GM21786 (cell line): Measurements from ENCODE around the gene HOTAIR.

ENCODE experiments used
- ATAC-seq: cut with Tn5 transposase; IDR thresholded peaks from one replicate; pipeline ENCODE4 v1.9.1; 2021; ENCODE audit not compliant: unreplicated experiment

HOTAIR gene

DNA sequence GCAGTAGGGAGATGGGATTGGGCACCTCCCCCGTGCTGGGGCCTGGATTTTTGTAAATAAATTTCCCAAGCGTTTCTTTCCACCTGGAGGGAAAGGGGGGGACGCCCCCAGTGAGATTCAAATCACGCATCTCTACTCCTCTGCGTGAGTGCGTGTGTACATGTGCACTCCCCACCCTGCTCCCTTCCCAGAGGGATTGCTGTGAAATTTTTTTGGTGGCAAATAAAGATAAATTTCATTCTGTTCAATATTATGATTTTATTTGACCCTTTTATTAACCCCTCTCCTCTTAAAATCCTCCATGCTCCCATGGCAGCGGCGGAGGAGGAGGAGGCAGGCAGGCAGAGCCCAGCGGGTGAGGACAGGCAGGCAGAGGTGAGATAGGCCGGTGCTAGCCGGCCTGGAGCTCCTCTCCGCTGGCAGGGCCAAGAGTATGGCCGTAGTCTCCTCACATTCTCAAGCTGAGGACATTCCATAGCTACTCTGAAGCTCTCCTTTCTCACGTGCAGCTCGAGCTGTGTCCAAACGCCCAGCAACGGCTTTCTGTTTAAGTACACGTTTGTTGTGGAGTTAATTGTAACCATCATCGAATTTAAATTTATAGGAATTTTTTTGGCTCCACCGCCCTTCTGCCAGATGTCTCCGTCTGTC, 1.5 kb upstream of the HOTAIR start:
- no peak for ATAC-seq

DNA sequence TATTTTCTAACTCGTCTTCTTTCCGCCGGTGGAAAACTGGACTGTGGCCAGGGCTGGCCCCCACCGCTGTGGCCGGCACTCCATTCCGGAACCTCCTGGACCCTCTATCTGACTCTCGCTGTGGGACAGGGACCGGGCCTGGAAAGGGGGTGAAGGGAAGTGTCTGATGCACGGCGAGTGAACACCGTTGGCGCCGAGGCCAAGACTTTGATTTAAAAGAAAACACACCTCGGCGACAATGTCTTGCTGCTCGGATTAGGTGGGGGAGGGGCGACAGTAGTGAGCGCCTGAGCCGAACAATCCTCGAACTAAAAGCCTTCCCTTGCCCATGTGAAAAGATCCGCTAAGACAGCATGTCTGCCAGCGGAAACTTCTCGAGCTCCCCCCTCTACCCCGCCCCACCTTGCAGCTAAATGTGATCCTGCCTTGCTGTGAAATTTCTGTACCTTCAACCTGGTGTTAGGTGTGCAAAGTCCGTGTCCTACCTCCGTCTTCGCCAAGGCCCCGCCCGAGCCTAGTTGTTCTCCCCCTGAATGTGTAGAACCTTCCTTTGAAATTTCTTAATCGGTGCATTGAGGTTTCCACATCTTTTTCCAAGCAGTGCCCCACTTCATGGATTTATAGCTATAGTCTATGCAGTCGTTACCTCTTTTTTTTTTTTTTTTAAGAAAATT, 862 bp upstream of the HOTAIR start:
- no peak for ATAC-seq

DNA sequence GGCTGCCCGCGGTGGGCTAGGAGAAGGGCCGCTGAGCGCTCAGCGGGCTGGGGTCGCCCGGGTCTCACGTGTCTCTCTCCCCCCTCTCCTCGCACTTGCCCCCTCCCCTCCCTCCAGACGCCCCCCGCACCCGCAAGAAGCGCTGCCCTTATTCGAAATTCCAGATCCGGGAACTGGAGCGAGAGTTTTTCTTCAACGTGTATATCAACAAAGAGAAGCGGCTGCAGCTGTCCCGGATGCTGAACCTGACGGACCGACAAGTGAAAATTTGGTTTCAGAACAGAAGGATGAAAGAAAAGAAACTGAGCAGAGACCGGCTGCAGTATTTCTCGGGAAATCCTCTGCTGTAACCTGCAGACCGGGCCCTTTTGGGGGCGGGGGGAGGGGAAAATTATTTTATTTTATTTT, 314 bp upstream of the HOTAIR start:
- ATAC-seq, result no peak

DNA sequence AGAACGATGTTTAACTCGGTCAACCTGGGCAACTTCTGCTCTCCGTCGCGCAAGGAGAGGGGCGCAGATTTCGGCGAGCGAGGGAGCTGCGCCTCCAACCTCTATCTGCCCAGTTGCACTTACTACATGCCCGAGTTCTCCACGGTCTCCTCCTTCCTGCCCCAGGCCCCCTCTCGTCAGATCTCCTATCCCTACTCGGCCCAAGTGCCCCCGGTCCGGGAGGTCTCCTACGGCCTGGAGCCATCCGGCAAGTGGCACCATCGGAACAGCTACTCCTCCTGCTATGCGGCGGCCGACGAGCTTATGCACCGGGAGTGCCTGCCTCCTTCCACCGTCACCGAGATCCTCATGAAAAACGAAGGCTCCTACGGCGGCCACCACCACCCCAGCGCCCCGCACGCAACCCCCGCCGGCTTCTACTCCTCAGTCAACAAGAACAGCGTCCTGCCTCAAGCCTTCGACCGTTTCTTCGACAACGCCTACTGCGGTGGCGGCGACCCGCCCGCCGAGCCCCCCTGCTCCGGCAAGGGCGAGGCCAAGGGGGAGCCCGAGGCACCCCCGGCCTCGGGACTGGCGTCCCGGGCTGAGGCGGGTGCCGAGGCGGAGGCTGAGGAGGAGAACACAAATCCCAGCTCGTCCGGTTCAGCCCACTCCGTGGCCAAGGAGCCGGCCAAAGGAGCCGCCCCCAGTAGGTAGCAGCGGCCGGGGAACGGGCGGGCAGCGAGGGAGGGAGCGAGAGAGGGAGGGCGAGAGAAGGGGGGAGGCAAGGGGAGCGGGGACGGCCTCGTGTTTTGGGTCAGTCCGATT, 1.3 kb downstream of the HOTAIR start:
- ATAC-seq, result no peak

DNA sequence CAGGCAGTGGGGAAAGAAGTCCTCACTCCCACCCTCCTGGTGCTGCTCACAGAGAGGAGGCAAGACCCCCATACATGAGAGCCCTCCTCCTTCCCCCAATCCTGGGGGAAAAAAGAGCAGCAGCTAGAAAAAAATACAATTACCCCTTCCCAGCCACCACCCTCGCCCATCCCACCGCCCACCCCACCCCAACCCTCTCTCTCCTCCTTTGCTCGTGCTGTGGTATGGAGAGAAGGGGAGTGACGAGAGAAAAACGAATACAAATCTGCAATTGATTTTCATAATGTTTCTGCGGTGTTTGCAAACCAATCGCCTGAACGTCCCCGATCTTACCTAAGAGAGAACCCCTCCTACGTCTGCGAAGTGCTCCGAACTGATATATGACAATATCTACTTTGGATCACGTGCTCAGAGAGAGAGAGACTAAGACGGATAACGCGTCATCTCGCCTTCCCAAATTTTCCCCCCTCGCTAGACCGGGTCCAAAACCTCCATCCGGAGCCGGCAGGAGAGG, 2.0 kb downstream of the HOTAIR start, which contains the start of gene HOXC11:
Gene HOXC11 (plus strand): TSS at position 405 of the 514 bp plus-strand sequence. CDS start 116 bp downstream, outside the sequence.
- no peak for ATAC-seq

DNA sequence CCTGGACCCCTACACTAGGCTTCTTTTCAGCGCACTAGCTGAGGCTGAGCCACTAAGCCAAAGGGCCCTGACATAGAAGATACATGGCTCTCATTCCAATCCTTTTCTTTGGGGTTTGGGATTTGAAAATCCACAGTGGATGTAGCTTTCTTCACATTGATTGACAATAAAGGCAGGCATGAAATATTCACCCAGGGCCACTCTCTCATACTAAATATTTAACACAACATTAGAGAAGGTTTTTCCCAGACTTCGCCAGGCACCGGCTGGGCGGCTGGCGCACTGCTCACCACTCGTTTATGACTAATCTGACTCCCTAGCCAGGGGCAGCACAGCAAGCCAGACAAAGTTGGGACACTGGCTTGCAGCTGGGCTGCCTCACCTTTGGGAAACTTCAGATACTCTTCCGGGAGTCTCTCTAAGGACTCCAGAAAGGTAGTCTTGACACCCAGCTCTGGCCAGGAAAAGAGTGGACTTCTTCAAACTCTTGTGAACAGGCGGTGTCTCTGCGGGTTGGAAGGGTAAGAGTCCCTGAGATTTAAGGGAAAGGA, 2.5 kb downstream of the HOTAIR start:
- ATAC-seq, result no peak

DNA sequence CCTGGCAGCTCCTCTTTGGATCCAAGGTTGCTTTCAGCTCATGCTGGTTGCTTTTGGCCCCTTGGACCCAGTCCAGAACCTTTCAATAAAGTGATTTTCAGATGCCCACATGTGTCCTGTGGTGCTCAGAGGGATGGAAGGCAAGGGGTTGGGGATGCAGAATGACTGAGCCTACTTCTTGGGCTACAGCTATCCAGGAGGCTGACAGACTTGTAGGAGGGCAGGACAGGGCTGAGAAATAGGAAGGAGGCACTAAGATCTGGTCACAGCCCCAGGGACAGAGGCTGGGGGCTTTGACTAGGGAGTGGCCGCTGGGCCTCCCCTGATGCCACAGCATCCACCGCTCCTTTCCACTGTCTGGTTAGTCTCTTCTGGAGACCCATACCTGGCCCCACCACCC, 3.1 kb downstream of the HOTAIR start:
- no peak for ATAC-seq

DNA sequence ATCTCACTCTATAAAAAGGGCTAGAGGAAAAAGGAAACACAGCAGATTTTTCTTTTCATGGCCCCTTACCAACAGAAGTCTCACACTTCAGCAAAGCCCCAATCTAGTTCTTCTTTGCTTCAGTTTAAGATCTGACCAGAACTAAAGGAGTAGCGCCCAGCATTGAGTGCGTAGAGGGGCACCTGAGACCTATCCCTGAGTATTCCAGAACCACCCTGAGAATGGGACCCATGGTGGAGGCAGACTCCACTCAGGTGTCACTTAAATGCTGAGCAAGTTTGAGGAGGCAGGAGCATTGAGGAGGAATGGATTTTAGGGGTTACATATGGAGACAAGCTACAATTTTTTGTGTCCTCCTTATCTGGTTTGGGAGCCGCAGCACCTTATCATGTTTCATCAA, 3.6 kb downstream of the HOTAIR start:
- ATAC-seq, result no peak

DNA sequence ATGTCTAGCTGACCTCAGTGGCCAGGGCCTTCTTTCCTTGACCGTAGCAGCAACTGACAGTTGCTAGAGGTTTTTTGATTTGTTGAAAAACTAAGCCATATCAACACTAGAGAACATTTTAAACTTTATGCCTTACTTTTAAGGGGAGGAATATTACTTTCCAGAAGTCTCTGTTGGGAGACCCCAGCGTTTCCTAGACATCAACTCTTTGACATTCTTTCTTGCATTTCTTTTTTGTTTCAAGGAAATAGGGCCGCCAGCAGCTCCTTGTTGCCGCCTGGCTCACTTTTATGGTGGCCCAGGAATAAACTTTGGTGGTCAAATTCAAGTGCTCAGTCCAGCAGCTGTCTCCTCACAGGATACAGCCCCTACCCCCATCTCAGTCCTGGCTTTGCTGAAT, 4.3 kb downstream of the HOTAIR start:
- ATAC-seq, result no peak

DNA sequence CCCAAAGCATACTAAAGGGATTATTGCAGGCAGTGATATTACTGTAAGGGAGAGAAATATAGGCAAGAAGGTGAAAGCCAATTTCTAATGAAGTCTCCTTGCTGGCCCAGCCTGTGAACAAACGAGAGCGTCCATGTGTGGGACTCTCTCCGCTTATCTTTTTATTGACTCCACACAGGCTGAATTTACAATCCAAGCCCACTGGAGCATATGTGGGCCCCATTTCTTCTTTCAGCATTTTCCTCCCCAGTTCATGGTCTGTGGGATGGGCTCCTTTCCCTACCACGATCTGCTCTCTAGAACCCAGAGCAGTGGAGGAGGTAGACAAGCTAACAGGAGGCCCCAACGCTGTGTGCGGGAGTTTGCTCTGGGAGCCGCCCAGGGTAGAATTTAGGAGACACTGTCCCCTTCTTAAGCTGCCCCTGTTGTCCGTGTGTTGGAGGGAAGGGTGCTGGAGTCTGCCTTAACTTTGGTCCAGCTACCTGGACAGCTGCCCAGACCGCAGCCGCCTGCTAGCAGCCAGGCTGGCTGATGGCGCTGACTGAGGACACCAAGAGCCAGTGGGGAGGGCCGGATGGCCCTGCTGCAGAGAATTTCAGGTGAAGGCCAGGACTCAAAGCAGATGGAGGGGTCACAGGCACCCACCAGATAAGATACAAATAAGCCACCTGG, 5.0 kb downstream of the HOTAIR start:
- ATAC-seq, result no peak

DNA sequence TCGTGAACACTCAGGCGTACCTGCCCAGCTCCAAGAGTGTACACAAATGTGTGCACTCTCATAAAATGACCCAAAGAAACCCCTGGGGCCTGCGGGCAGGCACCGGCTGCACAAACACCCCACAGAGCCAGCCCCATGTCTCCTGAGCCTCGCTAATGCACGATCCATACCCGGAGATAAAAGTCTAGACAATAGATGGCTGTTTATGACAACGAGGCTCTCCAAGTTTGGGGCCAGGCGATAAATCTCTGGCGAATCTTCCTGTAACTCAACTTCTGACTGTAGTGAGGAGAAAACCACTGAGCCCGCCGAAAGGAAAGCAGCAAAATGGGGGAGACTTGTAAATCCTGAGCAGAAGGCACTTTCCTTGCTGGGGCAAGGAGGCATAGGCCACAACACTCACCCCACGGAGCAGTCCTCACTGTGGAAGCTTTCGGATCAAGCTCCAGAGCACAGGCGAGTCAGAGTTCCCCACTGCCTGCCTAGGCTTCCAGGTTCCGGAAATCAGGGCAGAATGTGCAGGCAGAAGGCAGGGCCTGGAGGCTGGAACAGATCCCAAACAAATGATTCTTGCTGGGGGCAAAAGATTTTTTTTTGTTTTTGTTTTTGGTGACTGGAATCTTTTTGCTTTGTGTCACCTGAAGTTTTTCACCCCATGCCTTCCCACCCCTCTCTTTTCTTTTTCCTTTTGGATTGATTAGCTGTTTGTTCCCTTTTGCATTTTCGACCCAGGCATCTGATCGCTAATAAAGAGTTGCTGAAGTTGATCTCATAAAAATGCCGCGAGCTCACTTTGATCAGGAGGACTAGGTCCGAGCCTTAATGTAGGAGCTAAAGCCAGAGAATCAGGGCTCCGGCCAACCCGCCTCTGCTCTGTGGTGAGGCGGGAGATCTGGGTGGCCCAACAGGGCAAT, 6.3 kb downstream of the HOTAIR start:
- ATAC-seq, result no peak

DNA sequence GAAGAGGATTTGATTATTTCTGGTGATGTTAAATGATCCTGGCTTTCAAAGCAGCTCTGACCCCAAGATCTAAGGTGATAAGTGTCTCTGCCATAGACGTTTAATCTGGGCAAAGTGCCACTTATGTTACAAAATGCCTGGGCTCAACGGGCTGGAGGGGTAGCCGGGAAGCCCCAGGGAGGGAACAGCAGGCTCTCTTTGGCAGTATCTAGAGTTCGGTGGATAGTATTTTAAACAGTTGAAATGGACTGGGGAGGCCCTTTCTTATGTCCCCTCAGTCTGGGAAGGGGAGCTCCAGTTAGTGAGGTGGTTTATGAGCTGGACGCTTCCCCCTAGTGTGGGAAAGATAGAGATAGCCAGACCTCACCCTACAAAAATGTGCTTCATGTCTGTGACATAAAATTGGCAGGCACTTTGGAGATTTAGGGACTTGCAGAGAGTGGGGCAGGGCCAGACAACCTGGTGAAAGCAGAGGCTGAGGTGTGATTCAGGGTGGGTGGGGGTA, 7.3 kb downstream of the HOTAIR start:
- ATAC-seq, result no peak

DNA sequence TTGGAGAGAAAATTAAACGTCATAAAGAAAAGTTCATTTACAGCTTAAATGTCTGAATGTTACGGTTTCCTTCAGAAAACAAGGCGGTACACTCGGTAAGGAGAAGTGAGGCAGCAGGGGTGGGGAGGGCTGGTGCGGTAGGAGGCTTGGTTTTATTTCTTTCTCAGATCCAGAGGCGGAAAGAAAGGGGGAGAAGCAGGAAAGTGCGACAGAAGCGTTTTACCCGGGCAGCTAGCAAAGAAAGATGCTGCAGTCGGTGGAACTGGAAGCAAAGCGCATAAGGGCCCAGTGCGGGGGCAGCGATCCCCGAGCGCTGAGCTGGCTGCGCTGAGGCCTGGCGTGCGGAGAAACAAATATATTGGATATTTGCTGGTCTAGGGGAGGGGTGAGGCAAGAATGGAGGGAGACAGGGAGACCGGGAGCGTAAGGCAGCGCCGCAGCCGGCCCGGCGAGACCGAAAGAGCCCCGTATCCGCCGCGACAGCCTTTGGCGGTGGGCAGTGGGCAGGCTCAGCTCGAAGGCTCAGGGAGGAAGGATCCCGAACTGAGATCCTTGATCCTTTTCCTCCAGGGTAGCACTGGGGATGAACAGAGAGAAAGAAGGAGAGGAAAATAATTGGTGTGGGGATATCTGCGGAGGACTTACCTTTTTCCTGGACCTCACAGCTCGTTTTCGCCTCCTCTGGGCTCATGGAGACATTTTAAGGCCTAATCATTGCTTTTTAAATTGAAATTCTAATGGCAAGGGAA, 8.2 kb downstream of the HOTAIR start:
- no peak for ATAC-seq

DNA sequence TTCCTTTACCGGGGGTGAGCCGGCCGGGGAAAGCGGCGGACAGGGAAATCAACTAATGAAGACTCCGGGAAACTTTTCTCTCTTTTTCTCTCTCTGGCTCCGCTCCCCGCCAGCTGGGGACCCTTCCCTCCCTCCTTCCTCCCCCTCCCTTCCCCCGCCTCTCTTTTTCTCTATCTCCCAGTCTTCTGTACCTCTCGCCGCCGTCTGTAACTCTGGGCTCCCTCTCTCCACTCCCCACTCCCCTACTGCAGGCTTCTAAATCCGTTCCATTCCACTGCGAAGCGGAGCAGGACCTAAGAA, 8.7 kb downstream of the HOTAIR start:
- ATAC-seq, result no peak

DNA sequence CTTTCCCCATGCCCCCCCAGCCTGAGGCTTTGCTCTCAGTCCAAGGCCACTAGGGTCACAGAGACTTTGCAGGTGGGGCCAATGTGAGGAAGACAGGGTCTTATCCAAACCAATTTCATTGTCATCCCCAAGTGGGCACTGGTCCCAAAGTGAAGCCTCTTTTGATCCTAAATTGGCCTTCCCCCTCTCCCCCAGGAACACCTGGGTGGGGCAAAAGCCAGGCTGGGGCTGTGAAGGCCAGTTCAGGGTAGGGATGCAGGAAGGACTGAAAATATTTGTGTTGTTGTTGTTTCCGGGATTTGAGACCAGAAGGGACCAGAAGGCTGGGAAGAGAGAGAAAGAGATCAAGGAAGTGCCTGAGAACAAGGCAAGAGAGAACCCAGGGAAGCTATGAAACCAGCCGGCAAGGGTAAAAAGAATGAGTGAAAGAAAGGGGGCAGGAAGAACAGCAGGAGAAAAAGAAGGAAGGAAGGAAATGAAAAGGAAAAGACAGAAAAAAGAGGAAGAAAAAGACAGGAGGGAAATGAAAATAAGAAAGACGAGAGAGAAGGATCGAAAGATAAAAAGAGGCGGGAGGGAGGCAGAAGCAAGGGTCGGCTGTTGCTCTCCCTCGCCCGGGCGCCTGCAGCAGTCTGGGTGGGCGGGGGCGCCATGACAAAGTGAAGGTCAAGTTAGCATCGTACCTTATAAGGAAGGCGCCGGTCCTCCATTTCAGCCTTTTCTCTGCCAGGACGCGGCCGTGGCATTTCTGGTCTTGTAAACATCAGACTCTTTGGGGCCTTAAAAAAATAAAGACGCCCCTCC, 9.3 kb downstream of the HOTAIR start:
- ATAC-seq, result no peak

DNA sequence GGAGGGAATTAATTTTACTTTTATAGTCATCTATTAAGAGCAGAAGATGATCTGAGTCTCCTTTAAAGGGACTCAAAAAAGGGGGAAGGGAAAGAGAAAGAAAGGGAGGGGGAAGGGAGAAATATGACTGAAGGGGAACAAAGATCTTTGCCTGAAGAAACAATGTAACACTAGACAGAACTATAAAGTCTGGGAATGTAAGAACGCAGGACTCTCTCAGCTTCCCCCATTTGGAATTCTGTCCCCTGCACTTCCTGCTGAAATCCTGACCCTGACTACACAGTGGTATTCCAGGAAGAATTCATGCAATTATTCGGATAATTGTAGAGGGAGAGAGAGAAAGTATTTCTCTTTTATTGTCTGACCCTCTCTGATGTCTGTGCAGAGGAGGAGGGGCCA, 10.4 kb downstream of the HOTAIR start:
- no peak for ATAC-seq

DNA sequence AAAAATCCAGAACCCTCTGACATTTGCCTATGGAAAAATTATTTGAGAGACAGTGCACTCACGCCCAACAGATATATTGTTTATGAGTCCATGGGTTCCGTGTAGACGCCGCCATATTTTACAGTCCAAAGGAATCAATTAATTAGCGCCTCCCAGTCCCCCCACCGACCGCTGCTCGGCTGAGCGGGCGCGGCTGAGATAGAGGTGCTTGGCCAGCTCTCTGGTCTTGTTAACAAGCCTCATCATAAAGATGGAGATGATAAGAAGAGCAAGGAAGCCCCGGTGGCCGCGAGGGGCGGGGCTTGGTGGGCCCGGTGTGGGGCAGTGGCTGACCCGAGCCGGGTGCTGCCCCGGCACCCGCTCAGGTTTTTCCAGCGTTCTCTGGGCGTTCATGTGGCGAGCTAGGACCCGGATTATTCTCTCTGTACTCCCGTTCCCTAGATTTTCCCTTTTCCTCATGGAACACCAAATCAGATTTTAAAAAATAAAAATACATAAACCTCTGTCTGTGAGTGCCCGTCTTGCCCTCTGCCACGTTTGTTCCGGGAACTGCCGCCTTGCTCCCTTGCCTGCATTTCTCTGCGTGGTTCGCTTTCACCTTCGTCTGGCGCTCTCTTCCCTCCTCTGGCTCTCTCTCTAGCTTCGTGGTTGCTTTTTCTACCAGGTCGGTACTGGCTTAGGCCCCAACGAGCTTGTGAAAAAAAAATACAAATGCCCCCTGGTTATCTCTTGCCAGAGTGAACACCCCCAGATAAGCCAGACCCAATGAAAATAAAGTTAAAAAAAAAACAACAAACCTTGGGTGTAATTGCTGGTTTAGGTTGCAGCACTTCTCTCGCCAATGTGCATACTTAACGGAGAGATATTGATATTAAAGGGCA, 11.1 kb downstream of the HOTAIR start:
- ATAC-seq, result no peak
